OCI-LY1 (cell line): ENCODE data around the gene SPRING1.
"Not testable (repeated sequence)": the region's sequence is repeated elsewhere in the genome, so short reads cannot be mapped to it uniquely, and the experiment has no call there.

Experiments
- EZH2 ChIP-seq: fragments of 200-600 bp; sonication (generic), shearing (Covaris generic); IDR thresholded peaks from 2 replicates; pipeline ENCODE4 v1.8.0; 2017; ENCODE audit warnings: borderline replicate concordance, mixed run types, mild to moderate bottlenecking, antibody characterized with exemption, low read length, moderate library complexity, mixed read lengths
- TF ChIP-seq, protein P1 (sequence below): fragments of 200-600 bp; sonication (generic), shearing (Covaris generic); IDR thresholded peaks from 2 replicates; pipeline ENCODE4 v1.5.1; 2017; ENCODE audit warnings: mild to moderate bottlenecking, antibody characterized with exemption, low read length, moderate library complexity, mixed read lengths

DNA sequence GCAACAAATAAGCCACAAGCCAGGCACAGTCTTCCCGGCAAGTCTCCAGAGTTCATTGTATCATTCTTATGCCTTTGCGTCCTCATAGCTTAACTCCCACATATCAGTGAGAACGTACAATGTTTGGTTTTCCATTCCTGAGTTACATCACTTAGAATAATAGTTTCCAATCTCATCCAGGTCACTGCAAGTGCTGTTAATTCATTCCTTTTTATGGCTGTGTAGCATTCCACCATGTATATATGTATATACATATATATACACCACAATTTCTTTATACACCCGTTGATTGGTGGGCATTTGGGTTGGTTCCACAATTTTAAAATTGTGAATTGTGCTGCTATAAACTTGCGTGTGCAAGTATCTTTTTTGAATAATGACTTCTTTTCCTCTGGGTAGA lies 16.2 kb upstream of the SPRING1 start:
- TF ChIP-seq EZH2: not testable (repeated sequence)
- TF ChIP-seq, protein P1, sequence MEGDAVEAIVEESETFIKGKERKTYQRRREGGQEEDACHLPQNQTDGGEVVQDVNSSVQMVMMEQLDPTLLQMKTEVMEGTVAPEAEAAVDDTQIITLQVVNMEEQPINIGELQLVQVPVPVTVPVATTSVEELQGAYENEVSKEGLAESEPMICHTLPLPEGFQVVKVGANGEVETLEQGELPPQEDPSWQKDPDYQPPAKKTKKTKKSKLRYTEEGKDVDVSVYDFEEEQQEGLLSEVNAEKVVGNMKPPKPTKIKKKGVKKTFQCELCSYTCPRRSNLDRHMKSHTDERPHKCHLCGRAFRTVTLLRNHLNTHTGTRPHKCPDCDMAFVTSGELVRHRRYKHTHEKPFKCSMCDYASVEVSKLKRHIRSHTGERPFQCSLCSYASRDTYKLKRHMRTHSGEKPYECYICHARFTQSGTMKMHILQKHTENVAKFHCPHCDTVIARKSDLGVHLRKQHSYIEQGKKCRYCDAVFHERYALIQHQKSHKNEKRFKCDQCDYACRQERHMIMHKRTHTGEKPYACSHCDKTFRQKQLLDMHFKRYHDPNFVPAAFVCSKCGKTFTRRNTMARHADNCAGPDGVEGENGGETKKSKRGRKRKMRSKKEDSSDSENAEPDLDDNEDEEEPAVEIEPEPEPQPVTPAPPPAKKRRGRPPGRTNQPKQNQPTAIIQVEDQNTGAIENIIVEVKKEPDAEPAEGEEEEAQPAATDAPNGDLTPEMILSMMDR: not testable (repeated sequence)
